OCI-LY3 (cell line): Measurements from ENCODE around the gene HNRNPH1.

Experiments used
- EZH2phosphoT487 ChIP-seq: fragments of 200-600 bp; shearing (Covaris generic); IDR thresholded peaks from 2 replicates; pipeline ENCODE4 v1.6.1; 2018; ENCODE audit warnings: antibody characterized with exemption, mixed run types, low read depth
- TF ChIP-seq, protein P1 (sequence below): fragments of 200-600, 300-600 bp; sonication (generic); IDR thresholded peaks from 2 replicates; pipeline ENCODE4 v1.5.1; 2014; ENCODE audit warnings: antibody characterized with exemption, low read length, low read depth

- TF ChIP-seq, protein P1, sequence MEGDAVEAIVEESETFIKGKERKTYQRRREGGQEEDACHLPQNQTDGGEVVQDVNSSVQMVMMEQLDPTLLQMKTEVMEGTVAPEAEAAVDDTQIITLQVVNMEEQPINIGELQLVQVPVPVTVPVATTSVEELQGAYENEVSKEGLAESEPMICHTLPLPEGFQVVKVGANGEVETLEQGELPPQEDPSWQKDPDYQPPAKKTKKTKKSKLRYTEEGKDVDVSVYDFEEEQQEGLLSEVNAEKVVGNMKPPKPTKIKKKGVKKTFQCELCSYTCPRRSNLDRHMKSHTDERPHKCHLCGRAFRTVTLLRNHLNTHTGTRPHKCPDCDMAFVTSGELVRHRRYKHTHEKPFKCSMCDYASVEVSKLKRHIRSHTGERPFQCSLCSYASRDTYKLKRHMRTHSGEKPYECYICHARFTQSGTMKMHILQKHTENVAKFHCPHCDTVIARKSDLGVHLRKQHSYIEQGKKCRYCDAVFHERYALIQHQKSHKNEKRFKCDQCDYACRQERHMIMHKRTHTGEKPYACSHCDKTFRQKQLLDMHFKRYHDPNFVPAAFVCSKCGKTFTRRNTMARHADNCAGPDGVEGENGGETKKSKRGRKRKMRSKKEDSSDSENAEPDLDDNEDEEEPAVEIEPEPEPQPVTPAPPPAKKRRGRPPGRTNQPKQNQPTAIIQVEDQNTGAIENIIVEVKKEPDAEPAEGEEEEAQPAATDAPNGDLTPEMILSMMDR: no peak
- TF ChIP-seq EZH2phosphoT487: no peak
Observed at GRCh38 chr5:179572386-179572785, 51.1 kb downstream of the HNRNPH1 start.
